Activated naive CD4-positive, alpha-beta T cell treated with anti-CD3 and anti-CD28 coated beads for 36 hours (primary cell): Measurements from ENCODE around the gene DDI2. TPM values are rescaled to one million over a fixed set of nuclear protein-coding genes. Genes with fewer than 3 reads are reported as not detected.
"Not testable (repeated sequence)": the region's sequence is repeated elsewhere in the genome, so short reads cannot be mapped to it uniquely, and the experiment has no call there.

Experiments used
- CTCF ChIA-PET: fragments of 350-600 bp; sonication (Branson Sonifier 250); formaldehyde crosslinking; loops from one replicate; lab custom pipeline; 2021; ENCODE audit warnings: antibody characterized with exemption; lab: Charles Lee
- DNase-seq: peaks from one replicate; pipeline ENCODE4 v3.0.0-alpha.2; 2020
- H3K27ac Mint-ChIP-seq: one replicate; pipeline ENCODE4 v1.8.0; 2021; ENCODE audit warnings: mild to moderate bottlenecking, mixed read lengths
- H3K27me3 Mint-ChIP-seq: one replicate; pipeline ENCODE4 v1.8.0; 2021; ENCODE audit warnings: low read depth, mixed read lengths
- H3K36me3 Mint-ChIP-seq: one replicate; pipeline ENCODE4 v1.8.0; 2021; ENCODE audit warnings: low read depth, mixed read lengths
- H3K4me1 Mint-ChIP-seq: one replicate; pipeline ENCODE4 v1.8.0; 2021; ENCODE audit warnings: low read depth, mixed read lengths
- H3K4me3 Mint-ChIP-seq: one replicate; pipeline ENCODE4 v1.8.0; 2021; ENCODE audit warnings: mild to moderate bottlenecking, moderate library complexity, mixed read lengths
- H3K9me3 Mint-ChIP-seq: one replicate; pipeline ENCODE4 v1.8.0; 2021; ENCODE audit warnings: mixed read lengths
- intact Hi-C: fragments of 100-400 bp; cut with micrococcal nuclease; formaldehyde crosslinking; loops from one replicate; pipeline ENCODE4 v1.15.1; 2023
- total RNA-seq, 2 experiments: library from RNA; stranded (reverse); gene quantifications; one replicate each; pipeline ENCODE4 v1.2.3, GENCODE V29; 2021

DDI2 gene
- total RNA-seq, 2 experiments from 2014 or later, result 19.6 to 20.7 TPM

DNA sequence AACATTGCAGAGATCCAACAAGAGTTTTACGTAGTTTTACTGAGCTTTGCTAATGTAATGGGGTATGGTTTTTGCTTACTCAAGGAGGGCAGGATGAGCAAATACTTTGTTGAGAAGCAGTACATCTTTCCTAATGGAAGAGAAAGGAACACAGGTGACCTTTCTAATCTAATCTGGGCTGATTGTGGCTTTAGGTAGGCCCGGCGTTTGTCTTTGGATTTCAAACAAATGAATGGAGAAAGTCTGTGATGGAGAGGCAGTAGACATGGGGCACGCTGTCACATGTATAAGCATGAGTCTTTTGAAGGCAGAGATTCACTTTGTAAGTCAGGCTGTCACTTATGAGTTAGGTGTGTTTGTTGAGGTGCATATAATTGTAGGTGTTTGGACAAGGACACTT is 68.6 kb downstream of the DDI2 start:
- Mint-ChIP-seq H3K27me3 (no peaks in the 10 kb centered on the region), H3K27ac (no peak overlapping the region), H3K9me3 (peaks cover 3% of the 10 kb centered on the region), H3K4me3 (peak overlapping the region; percentile 35), H3K4me1 (peaks cover 36% of the 10 kb centered on the region), H3K36me3 (peaks cover 12% of the 10 kb centered on the region)
- DNase-seq, result no peak
- CTCF ChIA-PET, result interaction anchor here (0.5 to 0.8 kb wide), 2 partner anchors 11 to 68 kb away, joined by 3 read pairs; no protein-coding TSS in a partner anchor
- intact Hi-C loops, result loop anchor here (1.0 to 2.0 kb wide), 3 partner anchors 11 to 160 kb away; partner anchors contain the start of genes DDI2 and DNAJC16

DNA sequence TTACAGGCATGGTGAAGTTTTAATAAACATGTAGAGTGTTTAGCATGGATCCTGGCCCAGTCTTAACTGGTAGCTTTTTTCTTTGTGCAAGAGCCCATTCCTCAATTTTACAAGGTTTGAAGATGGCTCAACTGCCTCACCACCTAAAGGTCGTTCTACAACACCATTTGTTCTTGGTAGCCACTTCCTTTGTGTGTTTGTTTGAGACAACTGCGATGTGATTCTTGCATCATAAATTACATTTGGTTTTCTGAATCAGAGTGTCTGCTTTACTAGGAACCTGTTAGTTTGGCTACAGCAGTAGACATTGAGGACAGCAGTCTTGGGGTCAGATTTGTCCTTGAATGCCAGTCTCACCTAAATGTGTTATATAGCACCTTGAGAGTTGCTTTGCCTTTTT is 70.2 kb downstream of the DDI2 start:
- Mint-ChIP-seq H3K27me3 (no peaks in the 10 kb centered on the region), H3K9me3 (peaks cover 3% of the 10 kb centered on the region), H3K4me1 (peaks cover 38% of the 10 kb centered on the region), H3K36me3 (peaks cover 12% of the 10 kb centered on the region), H3K4me3 (no peak overlapping the region), H3K27ac (peak overlapping the region; percentile 54)
- DNase-seq, result no peak
- intact Hi-C loops, result no loop called here
- CTCF ChIA-PET, result no interaction called here

DNA sequence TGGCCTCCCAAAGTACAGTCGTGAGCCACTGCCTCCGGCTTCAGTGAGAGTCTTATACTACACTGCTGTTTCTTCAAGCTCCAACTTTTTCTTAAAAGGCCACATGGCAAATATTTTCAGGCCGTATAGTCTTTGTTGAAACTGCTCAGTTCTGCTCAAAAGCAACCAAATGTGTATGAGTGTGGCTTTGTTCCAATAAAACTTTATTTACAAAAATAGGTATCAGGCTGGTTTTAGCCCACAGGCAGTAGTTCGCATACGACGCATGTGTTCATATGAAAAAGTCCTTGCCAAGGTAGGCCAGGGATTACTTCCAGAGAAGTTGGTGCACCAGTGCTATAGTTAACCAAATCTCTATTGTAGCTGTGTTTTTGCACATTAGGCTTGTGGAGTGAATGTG is 73.1 kb downstream of the DDI2 start:
- DNase-seq, result no peak
- CTCF ChIA-PET, result no interaction called here
- intact Hi-C loops, result no loop called here
- no peak overlapping the region for H3K4me3 Mint-ChIP-seq
- no peaks in the 10 kb centered on the region for H3K27me3 Mint-ChIP-seq
- peaks cover 16% of the 10 kb centered on the region for H3K36me3 Mint-ChIP-seq
- peaks cover 3% of the 10 kb centered on the region for H3K9me3 Mint-ChIP-seq
- no peak overlapping the region for H3K27ac Mint-ChIP-seq
- peaks cover 43% of the 10 kb centered on the region for H3K4me1 Mint-ChIP-seq

DNA sequence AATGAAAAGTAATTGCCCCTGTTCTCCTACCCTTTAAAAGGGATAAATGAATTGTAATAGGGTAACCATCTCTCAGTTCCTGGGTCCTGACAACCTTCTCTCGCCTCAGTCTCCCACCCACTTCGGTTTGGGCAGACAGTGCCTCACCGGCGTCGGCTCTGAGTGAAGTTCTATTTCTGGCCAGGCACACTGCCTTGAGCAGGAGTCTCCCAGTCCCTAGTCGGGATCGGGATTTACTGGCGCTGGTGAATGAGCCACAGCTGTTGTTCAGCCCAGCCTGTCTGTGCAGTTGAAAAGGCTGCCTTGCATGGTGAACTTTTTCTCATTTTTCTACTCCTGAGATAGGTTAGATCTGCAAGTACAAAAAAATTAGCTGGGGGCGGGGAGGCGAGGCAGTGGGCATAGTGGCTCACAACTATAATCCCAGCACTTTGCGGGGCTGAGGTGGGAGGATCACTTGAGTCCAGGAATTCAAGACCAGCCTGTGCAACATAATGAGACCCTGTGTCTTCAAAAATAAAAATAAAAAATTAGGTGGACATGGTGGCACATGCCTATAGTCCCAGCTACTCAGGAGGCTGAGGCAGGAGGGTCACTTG is 74.3 kb downstream of the DDI2 start:
- no peak for DNase-seq

DNA sequence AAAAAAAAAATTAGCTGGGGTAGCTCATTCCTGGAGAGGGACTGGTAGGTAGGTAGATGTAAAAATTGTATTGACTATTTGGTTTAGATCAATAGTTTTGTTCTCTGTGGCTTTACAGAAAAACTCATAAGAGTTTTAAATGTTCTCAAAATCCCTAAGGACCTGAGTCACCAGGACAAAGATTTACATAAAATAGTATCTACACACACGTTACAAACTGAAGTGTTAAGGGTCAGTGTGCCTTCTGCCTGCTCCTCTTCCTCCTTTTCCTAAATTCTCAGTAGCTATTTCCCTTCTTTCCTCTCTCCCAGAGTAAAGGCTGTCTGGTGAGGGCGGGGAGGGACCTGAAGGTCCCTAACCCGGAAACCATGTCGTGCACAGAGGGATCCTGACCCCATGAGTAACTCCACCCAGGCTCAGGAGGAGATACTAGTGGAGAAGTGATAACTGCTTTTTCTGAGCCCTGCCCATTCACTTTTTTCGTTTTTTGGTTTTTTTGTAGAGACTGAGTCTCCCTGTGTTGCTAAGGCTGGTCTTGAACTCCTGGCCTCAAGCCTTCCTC is 74.9 kb downstream of the DDI2 start:
- Mint-ChIP-seq H3K36me3 (peaks cover 13% of the 10 kb centered on the region), H3K4me3 (no peak overlapping the region), H3K27me3 (no peaks in the 10 kb centered on the region), H3K4me1 (peaks cover 38% of the 10 kb centered on the region), H3K27ac (peak overlapping the region; percentile 25), H3K9me3 (peaks cover 3% of the 10 kb centered on the region)
- CTCF ChIA-PET, result no interaction called here
- intact Hi-C loops, result no loop called here
- no peak for DNase-seq

More for the DNA sequence above, 74.3 kb downstream of the DDI2 start:
- Mint-ChIP-seq H3K9me3 (peaks cover 3% of the 10 kb centered on the region), H3K4me1 (peaks cover 36% of the 10 kb centered on the region), H3K36me3 (peaks cover 13% of the 10 kb centered on the region), H3K4me3 (no peak overlapping the region), H3K27ac (no peak overlapping the region), H3K27me3 (no peaks in the 10 kb centered on the region)
- intact Hi-C loops, result no loop called here
- CTCF ChIA-PET, result no interaction called here

DNA sequence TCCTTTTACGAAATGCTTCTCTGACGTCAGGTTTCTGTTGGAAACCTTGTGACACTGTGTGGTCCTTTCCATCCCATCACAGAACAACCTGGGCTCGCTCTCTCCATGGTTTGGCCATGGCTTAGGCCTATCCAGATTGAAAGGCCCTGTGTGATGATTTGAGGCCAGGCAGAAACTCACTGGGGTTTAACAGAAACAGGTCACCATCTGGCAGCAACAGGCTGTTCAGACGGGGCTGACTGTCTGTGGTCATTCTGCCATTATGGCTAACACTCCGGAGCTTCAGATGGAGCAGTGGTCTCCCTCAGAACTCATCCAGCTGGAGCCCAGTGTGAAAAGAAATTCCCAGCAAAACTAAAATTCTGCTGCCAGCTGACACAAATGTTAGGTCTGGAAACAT is 76.1 kb downstream of the DDI2 start:
- intact Hi-C loops, result no loop called here
- peaks cover 9% of the 10 kb centered on the region for H3K36me3 Mint-ChIP-seq
- CTCF ChIA-PET, result no interaction called here
- no peak for DNase-seq
- H3K4me3 Mint-ChIP-seq, result no peak overlapping the region
- H3K27ac Mint-ChIP-seq, result peak overlapping the region; percentile 50
- H3K27me3 Mint-ChIP-seq, result no peaks in the 10 kb centered on the region
- no peaks in the 10 kb centered on the region for H3K9me3 Mint-ChIP-seq
- H3K4me1 Mint-ChIP-seq, result peaks cover 36% of the 10 kb centered on the region

DNA sequence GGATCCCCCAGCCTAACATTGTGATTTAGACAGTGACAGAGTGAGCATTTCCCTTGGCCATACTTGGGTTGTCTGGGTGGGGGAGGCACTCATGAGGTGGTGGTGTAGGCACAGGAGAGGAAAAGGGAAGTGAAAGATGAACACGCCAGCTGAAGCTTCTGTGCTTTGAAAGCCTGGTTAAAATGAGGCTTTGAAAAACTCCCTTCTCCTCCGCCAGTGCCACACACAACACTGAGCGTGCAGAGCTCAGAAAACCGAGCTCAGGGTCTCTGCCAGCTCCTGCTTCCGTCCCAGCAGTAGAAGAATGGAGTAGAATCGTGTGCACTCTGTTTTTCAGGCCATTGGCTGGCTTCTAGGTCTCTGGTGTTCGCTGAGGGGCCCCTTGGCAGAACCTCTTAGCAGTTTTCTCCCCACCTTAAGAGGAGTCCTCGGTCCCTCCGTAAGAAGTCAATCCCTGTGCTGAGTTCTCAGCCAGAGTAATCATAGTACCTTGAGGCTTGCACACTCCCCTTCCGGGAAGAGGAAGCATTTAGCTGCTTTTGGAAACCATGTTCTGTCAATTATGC is 79.8 kb downstream of the DDI2 start:
- peak; percentile 79 for DNase-seq
- intact Hi-C loops, result loop anchor here (1.0 to 5.0 kb wide), 5 partner anchors 12 to 170 kb away; partner anchors contain the start of gene DNAJC16
- peak overlapping the region; percentile 77 for H3K4me3 Mint-ChIP-seq
- H3K36me3 Mint-ChIP-seq, result peaks cover 11% of the 10 kb centered on the region
- CTCF ChIA-PET, result interaction anchor here (0.8 to 1.7 kb wide), 8 partner anchors 11 to 118 kb away, joined by 3 to 6 read pairs (median 3); partner anchors contain the start of gene TMEM82
- H3K9me3 Mint-ChIP-seq, result no peaks in the 10 kb centered on the region
- peaks cover 40% of the 10 kb centered on the region for H3K4me1 Mint-ChIP-seq
- no peaks in the 10 kb centered on the region for H3K27me3 Mint-ChIP-seq
- H3K27ac Mint-ChIP-seq, result peak overlapping the region; percentile 95

DNA sequence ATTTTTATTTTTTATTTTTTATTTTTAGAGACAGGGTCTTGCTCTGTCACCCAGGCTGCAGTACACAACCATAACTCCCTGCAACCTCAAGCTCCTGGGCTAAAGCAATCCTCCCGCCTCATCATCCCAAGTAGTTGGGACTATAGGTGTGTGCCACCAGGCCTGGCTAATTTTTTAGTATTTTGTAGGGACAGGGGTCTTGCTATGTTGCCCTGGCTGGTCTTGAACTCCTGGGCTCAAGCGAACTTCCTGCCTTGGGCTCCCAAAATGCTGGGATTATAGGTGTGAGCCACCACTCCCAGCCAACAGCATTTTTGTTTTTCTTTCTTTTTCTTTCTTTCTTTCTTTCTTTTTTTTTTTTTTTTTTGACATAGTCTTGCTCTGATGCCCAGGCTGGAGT is 80.9 kb downstream of the DDI2 start:
- Mint-ChIP-seq H3K4me3 (no peak overlapping the region), H3K27ac (peak overlapping the region; percentile 50), H3K9me3 (no peaks in the 10 kb centered on the region), H3K27me3 (no peaks in the 10 kb centered on the region), H3K4me1 (peaks cover 38% of the 10 kb centered on the region), H3K36me3 (peaks cover 11% of the 10 kb centered on the region)
- intact Hi-C loops, result loop anchor here (5.0 kb wide), 2 partner anchors 121 to 171 kb away; partner anchors contain the start of gene DNAJC16
- CTCF ChIA-PET, result interaction anchor here (0.9 to 1.7 kb wide), 3 partner anchors 40 to 65 kb away, joined by 3 to 6 read pairs (median 4); partner anchors contain the start of gene TMEM82
- DNase-seq, result no peak

DNA sequence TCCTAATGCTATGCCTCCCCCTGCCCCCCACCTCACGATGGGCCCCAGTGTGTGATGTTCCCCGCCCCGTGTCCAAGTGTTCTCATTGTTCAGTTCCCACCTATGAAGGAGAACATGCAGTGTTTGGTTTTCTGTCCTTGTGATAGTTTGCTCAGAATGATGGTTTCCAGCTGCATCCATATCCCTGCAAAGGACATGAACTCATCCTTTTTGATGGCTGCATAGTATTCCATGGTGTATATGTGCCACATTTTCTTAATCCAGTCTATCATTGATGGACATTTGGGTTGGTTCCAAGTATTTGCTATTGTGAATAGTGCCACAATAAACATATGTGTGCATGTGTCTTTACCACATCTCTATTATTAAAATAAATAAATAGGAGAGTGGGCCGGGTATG is 82.1 kb downstream of the DDI2 start:
- CTCF ChIA-PET, DNase-seq, H3K9me3 Mint-ChIP-seq, H3K4me3 Mint-ChIP-seq, H3K27me3 Mint-ChIP-seq: not testable (repeated sequence)
- peak overlapping the region; percentile 50 for H3K27ac Mint-ChIP-seq
- H3K4me1 Mint-ChIP-seq, result peaks cover 36% of the 10 kb centered on the region
- intact Hi-C loops, result loop anchor here (5.0 kb wide), 2 partner anchors 122 to 172 kb away; partner anchors contain the start of gene DNAJC16
- peaks cover 10% of the 10 kb centered on the region for H3K36me3 Mint-ChIP-seq

DNA sequence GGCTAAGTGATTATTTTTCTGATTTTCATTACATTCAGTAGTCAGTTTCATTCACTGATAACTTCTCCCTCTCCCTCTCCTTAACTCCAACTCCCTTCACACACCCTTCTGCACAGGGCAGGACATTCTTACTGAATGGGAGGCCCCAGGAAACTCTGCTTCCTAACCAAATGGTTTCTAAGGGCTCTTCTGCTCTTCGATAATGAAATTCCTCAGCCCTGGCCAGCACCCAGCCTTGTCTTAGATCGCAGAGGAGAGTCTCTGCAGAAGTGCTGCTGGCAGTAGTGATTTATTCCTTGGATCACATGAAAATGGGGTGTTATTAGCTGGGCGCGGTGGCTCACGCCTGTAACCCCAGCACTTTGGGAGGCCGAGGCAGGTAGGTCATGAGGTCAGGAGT is 83.2 kb downstream of the DDI2 start:
- no peak for DNase-seq
- intact Hi-C loops, result no loop called here
- no peaks in the 10 kb centered on the region for H3K9me3 Mint-ChIP-seq
- CTCF ChIA-PET, result no interaction called here
- H3K27me3 Mint-ChIP-seq, result no peaks in the 10 kb centered on the region
- no peak overlapping the region for H3K27ac Mint-ChIP-seq
- peaks cover 11% of the 10 kb centered on the region for H3K36me3 Mint-ChIP-seq
- peaks cover 36% of the 10 kb centered on the region for H3K4me1 Mint-ChIP-seq
- H3K4me3 Mint-ChIP-seq, result no peak overlapping the region

DNA sequence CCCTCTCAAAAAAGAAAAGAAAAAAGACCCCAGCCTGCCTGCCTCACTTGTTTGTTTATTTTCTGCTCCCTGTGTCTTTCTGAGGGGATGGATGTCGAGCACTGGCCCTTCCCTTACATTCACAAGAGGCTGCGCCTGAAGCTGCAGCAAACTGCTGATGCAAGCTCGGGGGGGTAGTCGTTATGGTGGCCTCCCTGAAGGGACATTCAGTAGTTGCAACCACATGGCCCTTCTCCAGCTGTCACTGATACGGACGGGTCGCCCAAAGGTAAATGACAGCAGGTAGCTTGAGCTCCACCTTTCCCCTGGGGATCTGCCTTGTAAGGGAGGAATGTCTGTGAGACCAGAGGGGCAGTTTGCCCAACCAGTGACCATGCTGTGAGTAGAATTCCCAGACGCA is 84.5 kb downstream of the DDI2 start:
- Mint-ChIP-seq H3K36me3 (peaks cover 12% of the 10 kb centered on the region), H3K27ac (no peak overlapping the region), H3K4me1 (peaks cover 35% of the 10 kb centered on the region), H3K9me3 (no peaks in the 10 kb centered on the region), H3K4me3 (no peak overlapping the region), H3K27me3 (no peaks in the 10 kb centered on the region)
- CTCF ChIA-PET, result no interaction called here
- no peak for DNase-seq
- intact Hi-C loops, result no loop called here

DNA sequence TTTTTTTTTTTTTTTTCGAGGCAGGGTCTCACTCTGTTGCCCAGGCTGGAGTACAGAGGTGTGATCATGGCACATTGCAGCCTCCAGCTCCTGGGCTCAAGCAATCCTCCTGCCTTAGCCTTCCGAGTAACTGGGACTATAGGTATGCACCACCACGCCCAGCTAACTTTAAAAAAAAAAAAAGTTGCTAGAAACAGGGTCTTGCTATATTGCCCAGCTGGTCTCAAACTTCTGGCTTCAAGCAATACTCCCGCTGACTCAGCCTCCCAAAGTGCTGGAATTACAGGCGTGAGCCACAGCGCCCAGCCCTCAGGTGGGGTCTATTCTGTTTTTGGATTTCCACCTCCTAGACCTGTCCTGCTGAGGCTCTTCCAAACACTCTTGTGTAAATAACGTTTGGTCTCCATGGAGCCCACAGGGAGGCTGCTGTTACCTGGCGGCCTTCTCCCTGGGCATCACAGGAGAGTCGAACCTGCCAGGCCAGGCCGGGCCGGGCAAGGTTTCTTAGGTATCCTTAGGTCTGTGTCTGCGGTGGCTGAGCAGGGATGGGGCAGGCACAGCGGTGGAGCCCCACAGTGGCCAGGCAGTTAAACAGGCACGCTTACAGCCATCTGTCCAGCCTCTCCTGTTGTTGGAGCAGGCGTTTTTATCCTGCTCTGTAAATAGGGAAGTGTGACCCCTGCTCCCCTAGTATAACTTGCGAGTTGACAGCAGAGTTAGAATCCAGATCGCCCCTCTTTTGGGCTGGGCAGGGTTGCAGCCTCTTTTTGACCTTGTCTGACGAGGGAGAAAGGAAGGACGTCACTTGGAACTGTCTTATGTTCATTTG is 85.7 kb downstream of the DDI2 start:
- Mint-ChIP-seq H3K27ac (no peak overlapping the region), H3K4me1 (peaks cover 33% of the 10 kb centered on the region), H3K4me3 (no peak overlapping the region), H3K36me3 (peaks cover 9% of the 10 kb centered on the region), H3K9me3 (no peaks in the 10 kb centered on the region), H3K27me3 (no peaks in the 10 kb centered on the region)
- intact Hi-C loops, result no loop called here
- CTCF ChIA-PET, result no interaction called here
- no peak for DNase-seq
